ENCODE measurements around the gene PCSK6.

The PCSK6 gene

GRCh38 chr15:101504866-101505609 is 15.5 kb upstream of the PCSK6 start (continued):
- no peak for TF ChIP-seq TSHZ2 (CRISPR knock-in tag; IDR thresholded peaks at IDR 0.05)
- no peak for TF ChIP-seq ZFP30 (CRISPR knock-in tag; IDR thresholded peaks at IDR 0.05)
- TF ChIP-seq SNAI2 (CRISPR knock-in tag; IDR thresholded peaks at IDR 0.05) = no peak
- no peak for TF ChIP-seq ZFP3 (CRISPR knock-in tag; IDR thresholded peaks at IDR 0.05)
- no peak for TF ChIP-seq ISL1 (CRISPR knock-in tag; IDR thresholded peaks at IDR 0.05)
- TF ChIP-seq CSDC2 (CRISPR knock-in tag; IDR thresholded peaks at IDR 0.05) = no peak
- TF ChIP-seq CSRNP3 (CRISPR knock-in tag; IDR thresholded peaks at IDR 0.05) = no peak

GRCh38 chr15:101504373-101504772 is 14.9 kb upstream of the PCSK6 start:
- no peak for ATAC-seq
- TF ChIP-seq POU6F1 (CRISPR knock-in tag; IDR thresholded peaks at IDR 0.05; ENCODE audit: borderline replicate concordance, low read depth) (no peak), ZC3H10 (CRISPR knock-in tag; IDR thresholded peaks at IDR 0.05) (no peak), TOX (CRISPR knock-in tag; IDR thresholded peaks at IDR 0.05; ENCODE audit: borderline replicate concordance) (no peak), ZFP30 (CRISPR knock-in tag; IDR thresholded peaks at IDR 0.05) (no peak), OSR1 (CRISPR knock-in tag; IDR thresholded peaks at IDR 0.05) (no peak), PATZ1 (CRISPR knock-in tag; IDR thresholded peaks at IDR 0.05; ENCODE audit: borderline replicate concordance) (no peak), ISL1 (CRISPR knock-in tag; IDR thresholded peaks at IDR 0.05) (no peak), RARB (CRISPR knock-in tag; IDR thresholded peaks at IDR 0.05) (no peak), CSDC2 (CRISPR knock-in tag; IDR thresholded peaks at IDR 0.05) (no peak), ARNTL (CRISPR knock-in tag; IDR thresholded peaks at IDR 0.05; ENCODE audit: borderline replicate concordance, low read depth) (no peak), PPARA (CRISPR knock-in tag; IDR thresholded peaks at IDR 0.05; ENCODE audit: borderline replicate concordance) (no peak), ESRRG (CRISPR knock-in tag; IDR thresholded peaks at IDR 0.05) (no peak), ZNF8 (CRISPR knock-in tag; IDR thresholded peaks at IDR 0.05) (no peak), ZNF70 (CRISPR knock-in tag; IDR thresholded peaks at IDR 0.05) (no peak), ZFP3 (CRISPR knock-in tag; IDR thresholded peaks at IDR 0.05) (no peak), GLIS3 (CRISPR knock-in tag; IDR thresholded peaks at IDR 0.05) (no peak), CREB5 (CRISPR knock-in tag; IDR thresholded peaks at IDR 0.05; ENCODE audit: low read depth) (no peak), BACH2 (CRISPR knock-in tag; IDR thresholded peaks at IDR 0.05; ENCODE audit: borderline replicate concordance) (no peak), TSHZ2 (CRISPR knock-in tag; IDR thresholded peaks at IDR 0.05) (no peak), TCF4 (CRISPR knock-in tag; IDR thresholded peaks at IDR 0.05; ENCODE audit: borderline replicate concordance) (no peak)

Measured in SK-N-SH treated with all-trans-retinoic acid at 6 μM for 48 hours (cell line).